Activated naive CD4-positive, alpha-beta T cell (primary cell): ENCODE measurements around the gene ATP2C2.

ENCODE experiments used
- DNase-seq, 4 experiments: peaks; one replicate each; lab custom pipeline; 2025; lab: John Stamatoyannopoulos, UW

ATP2C2 gene

GRCh38 chr16:84451781-84452180 is 83.4 kb downstream of the ATP2C2 start:
- DNase-seq, result no peak

- no peak for DNase-seq
Measured at GRCh38 chr16:84453061-84453752, 84.9 kb downstream of the ATP2C2 start.

GRCh38 chr16:84454611-84455010 is 86.3 kb downstream of the ATP2C2 start:
- no peak for DNase-seq

- DNase-seq, result no peak
Measured at GRCh38 chr16:84455031-84455430, 86.7 kb downstream of the ATP2C2 start.

GRCh38 chr16:84458606-84459532 is 90.5 kb downstream of the ATP2C2 start:
- DNase-seq, result no peak

- DNase-seq, result no peak
Measured at GRCh38 chr16:84459533-84459894, 91.2 kb downstream of the ATP2C2 start.

- no peak for DNase-seq
Measured at GRCh38 chr16:84459941-84460405, 91.6 kb downstream of the ATP2C2 start.

GRCh38 chr16:84460406-84461028 is 92.2 kb downstream of the ATP2C2 start:
- DNase-seq, result no peak

GRCh38 chr16:84461029-84461412 is 92.7 kb downstream of the ATP2C2 start:
- no peak for DNase-seq

GRCh38 chr16:84461413-84462295 is 93.3 kb downstream of the ATP2C2 start:
- DNase-seq, result no peak

- DNase-seq, result no peak
Measured at GRCh38 chr16:84462296-84463210, 94.2 kb downstream of the ATP2C2 start.

GRCh38 chr16:84463221-84463620 is 94.9 kb downstream of the ATP2C2 start:
- DNase-seq, result no peak

GRCh38 chr16:84464116-84464515 is 95.8 kb downstream of the ATP2C2 start:
- DNase-seq, result no peak

- no peak for DNase-seq
Measured at GRCh38 chr16:84465154-84465553, 96.8 kb downstream of the ATP2C2 start.

GRCh38 chr16:84466692-84467091 is 98.4 kb downstream of the ATP2C2 start:
- DNase-seq, result no peak

GRCh38 chr16:84467256-84467655 is 98.9 kb downstream of the ATP2C2 start:
- no peak for DNase-seq

- DNase-seq, result no peak
Measured at GRCh38 chr16:84467709-84468108, 99.4 kb downstream of the ATP2C2 start.

GRCh38 chr16:84471316-84471715 is 103.0 kb downstream of the ATP2C2 start:
- no peak for DNase-seq

GRCh38 chr16:84471966-84472365 is 103.6 kb downstream of the ATP2C2 start:
- DNase-seq, result no peak

GRCh38 chr16:84475643-84476240 is 107.4 kb downstream of the ATP2C2 start:
- DNase-seq, result no peak
